Activated CD4-positive, CD25-positive, alpha-beta regulatory T cell treated with anti-CD3 and anti-CD28 coated beads, Interleukin-2, amount 50 U/mL, for 72 hours (primary cell): ENCODE results near the gene ENTR1.

Source experiments
- DNase-seq: peaks from one replicate; pipeline ENCODE4 v3.0.0; 2021

ENTR1 gene

GRCh38 chr9:136410500-136411287 is at the start of gene ENTR1, which contains the start of gene PMPCA:
Gene ENTR1, minus strand, starts transcription at chr9:136410614. Its CDS starts 217 bp downstream, at chr9:136410397.
Gene PMPCA, plus strand, starts transcription at chr9:136410658. Its CDS starts 11 bp downstream, at chr9:136410669.
- DNase-seq: peak; percentile 98

GRCh38 chr9:136459425-136459824 is 49.0 kb upstream of the ENTR1 start:
- DNase-seq: no peak

GRCh38 chr9:136457326-136457725 is 46.9 kb upstream of the ENTR1 start:
- DNase-seq: no peak

GRCh38 chr9:136456258-136456657 is 45.8 kb upstream of the ENTR1 start:
- no peak for DNase-seq

GRCh38 chr9:136455043-136456002 is 44.9 kb upstream of the ENTR1 start:
- no peak for DNase-seq

- DNase-seq: no peak
Observed at GRCh38 chr9:136454026-136454796, 43.8 kb upstream of the ENTR1 start.

- DNase-seq: no peak
Observed at GRCh38 chr9:136453326-136453725, 42.9 kb upstream of the ENTR1 start.

GRCh38 chr9:136451221-136451877 is 40.9 kb upstream of the ENTR1 start:
- no peak for DNase-seq

- no peak for DNase-seq
Observed at GRCh38 chr9:136448655-136449054, 38.2 kb upstream of the ENTR1 start.

- no peak for DNase-seq
Observed at GRCh38 chr9:136447173-136447778, 36.9 kb upstream of the ENTR1 start.

- no peak for DNase-seq
Observed at GRCh38 chr9:136445799-136446198, 35.4 kb upstream of the ENTR1 start.

GRCh38 chr9:136444102-136444501 is 33.7 kb upstream of the ENTR1 start:
- no peak for DNase-seq

GRCh38 chr9:136443687-136444086 is 33.3 kb upstream of the ENTR1 start:
- no peak for DNase-seq

GRCh38 chr9:136443087-136443486 is 32.7 kb upstream of the ENTR1 start:
- no peak for DNase-seq

GRCh38 chr9:136442265-136442664 is 31.9 kb upstream of the ENTR1 start:
- no peak for DNase-seq

- DNase-seq: no peak
Observed at GRCh38 chr9:136441681-136442245, 31.3 kb upstream of the ENTR1 start.

- DNase-seq: no peak
Observed at GRCh38 chr9:136441191-136441680, 30.8 kb upstream of the ENTR1 start.

- DNase-seq: peak; percentile 95
Observed at GRCh38 chr9:136439481-136440408, 29.3 kb upstream of the ENTR1 start, which contains the start of gene INPP5E. Gene INPP5E, minus strand, starts transcription at chr9:136439845. Its CDS starts 426 bp downstream, at chr9:136439419.

GRCh38 chr9:136438548-136439480 is 28.4 kb upstream of the ENTR1 start:
- DNase-seq: peak; percentile 62
